Ascending aorta (tissue), 2 donors: ENCODE data around the gene CHD9. TPM values are rescaled to one million over a fixed set of nuclear protein-coding genes. Genes with fewer than 3 reads are reported as not detected.
A peak's percentile ranks its signal among the peaks of the same experiment; 100 is the strongest.

Experiments
- DNase-seq, 2 donors: peaks; one replicate each; pipeline ENCODE4 v3.0.0-alpha.2; 2019; ENCODE audit warnings: low spot score in 2 of 2
- H3K27ac ChIP-seq, 2 donors: fragments of 200-600 bp; sonication (generic); one replicate each; pipeline ENCODE4 v1.5.1; 2016 to 2017; ENCODE audit warnings: mild to moderate bottlenecking in 1 of 2
- H3K27me3 ChIP-seq: fragments of 200-600 bp; sonication (generic); one replicate; pipeline ENCODE4 v1.5.1; 2017
- H3K36me3 ChIP-seq, 2 donors: fragments of 200-600 bp; sonication (generic); one replicate each; pipeline ENCODE4 v1.5.1; 2016
- H3K4me1 ChIP-seq, 2 donors: fragments of 200-600 bp; sonication (generic); one replicate each; pipeline ENCODE4 v1.5.1; 2016 to 2017; ENCODE audit warnings: mild to moderate bottlenecking in 1 of 2
- H3K4me3 ChIP-seq, 2 donors: fragments of 200-600 bp; sonication (generic); one replicate each; pipeline ENCODE4 v1.5.1; 2016 to 2017; ENCODE audit warnings: mild to moderate bottlenecking in 1 of 2
- H3K9me3 ChIP-seq, 2 donors: fragments of 200-600 bp; sonication (generic); one replicate each; pipeline ENCODE4 v1.5.1; 2016
- CTCF ChIP-seq, 3 experiments: fragments of 200-600 bp in 2 of 3; fragments of 450-650 bp in 1 of 3; sonication (generic) in 2 of 3; IDR thresholded peaks; one replicate each; pipeline ENCODE4 v1.5.1; 2016 to 2019; ENCODE audit warnings: antibody characterized with exemption in 3 of 3, mild to moderate bottlenecking in 1 of 3, moderate library complexity in 1 of 3
- intact Hi-C: fragments of 100-400 bp; cut with DNase I; formaldehyde crosslinking; loops from one replicate; pipeline ENCODE4 v1.15.1; 2023
- total RNA-seq: library from RNA; depleted of rRNA; stranded (reverse); fragments of >200 nt; gene quantifications from one replicate; pipeline ENCODE4 v1.1.0, GENCODE V29; 2016

The CHD9 gene
- total RNA-seq, 1 donor from 2014 or later: 56.9 TPM

DNA sequence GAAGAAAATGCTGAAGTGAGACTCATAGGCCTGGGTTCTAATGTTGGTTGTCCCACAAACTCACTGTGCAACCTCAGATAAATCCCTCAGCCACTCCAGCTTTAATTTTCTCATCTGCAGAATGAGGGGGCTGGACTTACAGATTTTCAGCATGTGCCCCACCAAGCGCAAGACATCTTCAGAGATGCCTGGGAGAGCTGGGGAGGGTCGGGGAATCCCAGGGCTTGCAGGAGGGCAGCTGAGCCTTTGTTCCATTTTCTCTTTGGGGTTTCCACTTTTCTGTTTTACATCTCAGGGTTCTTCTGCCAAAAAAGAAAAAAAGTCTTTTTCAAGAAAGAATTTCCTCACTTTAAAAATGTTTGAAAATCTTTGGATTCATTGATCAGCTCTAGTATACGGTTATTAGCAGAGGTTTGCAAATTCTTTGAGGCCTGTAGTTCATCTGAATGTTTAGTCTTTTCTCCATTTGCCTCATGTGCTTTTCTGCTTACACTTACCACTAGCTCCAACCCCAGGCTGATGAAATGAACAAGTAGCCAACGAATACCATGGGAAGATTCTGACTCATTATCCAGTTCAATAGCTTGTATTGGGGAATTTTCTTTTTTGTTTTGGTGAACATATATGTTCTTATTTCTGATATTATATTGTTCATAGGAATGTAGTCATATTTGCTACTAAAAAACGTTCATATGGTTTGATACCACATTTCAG, 56.4 kb downstream of the CHD9 start:
- intact Hi-C loops: no loop called here
- TF ChIP-seq CTCF (IDR thresholded peaks at IDR 0.05): no peak

DNA sequence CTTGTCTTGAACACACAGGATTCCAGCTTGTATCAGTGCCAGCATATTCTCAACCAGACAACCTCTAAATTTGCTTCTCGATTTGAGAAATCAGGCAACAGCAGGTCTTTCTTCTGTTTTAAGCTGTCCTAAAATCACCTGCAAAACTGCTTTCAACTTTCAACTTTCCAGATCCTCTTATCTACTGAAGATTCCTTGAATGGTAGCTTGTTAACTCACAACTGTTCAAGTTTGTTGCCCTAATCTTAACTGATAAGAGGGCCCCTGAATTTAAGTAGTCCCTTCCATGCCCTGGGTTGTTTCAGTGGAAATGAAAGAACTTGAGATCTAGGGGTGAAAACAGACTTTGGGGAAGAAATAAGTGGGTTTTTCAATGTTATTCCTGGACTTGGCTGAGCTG, 57.2 kb downstream of the CHD9 start:
- H3K36me3 ChIP-seq: no peaks in the 10 kb centered on the region
- intact Hi-C loops: no loop called here
- no peak overlapping the region for H3K4me3 ChIP-seq
- H3K27me3 ChIP-seq: no peaks in the 10 kb centered on the region
- peak overlapping the region in 1 of 2 donors; percentile 9 for H3K27ac ChIP-seq
- H3K4me1 ChIP-seq: no peaks in the 10 kb centered on the region
- DNase-seq: no peak
- no peaks in the 10 kb centered on the region for H3K9me3 ChIP-seq
- TF ChIP-seq CTCF (IDR thresholded peaks at IDR 0.05): no peak

More for the DNA sequence above, 56.4 kb downstream of the CHD9 start:
- H3K27ac ChIP-seq: no peak overlapping the region
- no peak for DNase-seq
- H3K4me3 ChIP-seq: no peak overlapping the region
- H3K27me3 ChIP-seq: no peaks in the 10 kb centered on the region
- no peaks in the 10 kb centered on the region for H3K4me1 ChIP-seq
- no peaks in the 10 kb centered on the region for H3K9me3 ChIP-seq
- H3K36me3 ChIP-seq: no peaks in the 10 kb centered on the region

DNA sequence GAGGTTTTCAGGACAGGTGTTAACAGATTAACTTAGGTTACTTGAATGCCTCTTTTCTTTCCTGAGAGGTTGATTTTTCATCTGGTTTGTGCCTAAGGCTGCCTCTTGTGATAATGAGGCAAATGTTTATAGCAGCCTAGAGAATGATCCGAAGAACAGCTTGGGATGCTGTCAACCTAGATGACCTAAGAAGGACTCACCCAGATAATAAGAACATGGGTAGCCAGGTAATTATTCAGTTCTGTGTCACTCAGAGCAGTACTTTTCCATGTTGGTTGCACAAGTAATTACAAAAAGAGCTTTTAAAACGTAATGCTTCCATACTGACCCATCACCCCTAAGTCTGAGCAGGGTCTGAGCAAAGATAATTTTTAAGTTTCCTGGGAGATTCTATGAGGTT, 60.3 kb downstream of the CHD9 start:
- H3K4me1 ChIP-seq: no peaks in the 10 kb centered on the region
- no peak overlapping the region for H3K27ac ChIP-seq
- intact Hi-C loops: no loop called here
- no peaks in the 10 kb centered on the region for H3K9me3 ChIP-seq
- H3K27me3 ChIP-seq: no peaks in the 10 kb centered on the region
- no peak for DNase-seq
- TF ChIP-seq CTCF (IDR thresholded peaks at IDR 0.05): no peak
- H3K36me3 ChIP-seq: no peaks in the 10 kb centered on the region
- no peak overlapping the region for H3K4me3 ChIP-seq

DNA sequence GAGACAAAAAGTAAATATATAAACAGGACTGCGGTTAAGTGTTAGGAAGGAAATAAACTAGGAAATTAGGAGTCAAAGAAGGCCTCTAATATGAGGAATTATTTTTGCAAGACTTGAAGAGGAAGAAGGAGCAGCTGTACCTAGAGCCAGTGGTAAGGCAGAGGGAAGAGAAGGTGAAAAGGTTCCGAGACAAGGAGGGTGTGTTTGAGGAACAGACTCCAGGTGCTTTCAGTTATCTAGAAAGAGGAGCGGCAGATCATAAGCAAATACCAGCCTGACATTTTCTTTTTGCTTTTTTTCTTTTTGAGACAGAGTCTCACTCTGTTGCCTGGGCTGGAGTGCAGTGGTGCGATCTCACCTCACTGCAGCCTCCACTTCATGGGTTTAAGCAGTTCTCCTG, 61.0 kb downstream of the CHD9 start:
- Histone ChIP-seq H3K4me3 (no peak overlapping the region), H3K9me3 (no peaks in the 10 kb centered on the region), H3K4me1 (no peaks in the 10 kb centered on the region), H3K36me3 (no peaks in the 10 kb centered on the region), H3K27me3 (no peaks in the 10 kb centered on the region), H3K27ac (no peak overlapping the region)
- TF ChIP-seq CTCF (IDR thresholded peaks at IDR 0.05): no peak
- intact Hi-C loops: no loop called here
- DNase-seq: no peak

- H3K27me3 ChIP-seq: no peaks in the 10 kb centered on the region
- H3K4me1 ChIP-seq: no peaks in the 10 kb centered on the region
- H3K36me3 ChIP-seq: no peaks in the 10 kb centered on the region
- TF ChIP-seq CTCF (IDR thresholded peaks at IDR 0.05): no peak
- H3K4me3 ChIP-seq: no peak overlapping the region
- H3K9me3 ChIP-seq: no peaks in the 10 kb centered on the region
- DNase-seq: no peak
- no peak overlapping the region for H3K27ac ChIP-seq
- intact Hi-C loops: no loop called here
Observed at GRCh38 chr16:53121043-53121620, 66.3 kb downstream of the CHD9 start.
